Measurements from ENCODE around the gene VSTM2L.
"Not testable (repeated sequence)": the region's sequence is repeated elsewhere in the genome, so short reads cannot be mapped to it uniquely, and the experiment has no call there.

The VSTM2L gene

GRCh38 chr20:37902504-37903313, at the start of gene VSTM2L:
TSS of gene VSTM2L (plus strand) at chr20:37903127. CDS start at chr20:37903351, 224 bp downstream.
- DNase-seq: no peak

- no peak for DNase-seq
Observed at GRCh38 chr20:37853823-37854375, 49.0 kb upstream of the VSTM2L start.

GRCh38 chr20:37856034-37856433, 46.9 kb upstream of the VSTM2L start:
- DNase-seq: not testable (repeated sequence)

DNA sequence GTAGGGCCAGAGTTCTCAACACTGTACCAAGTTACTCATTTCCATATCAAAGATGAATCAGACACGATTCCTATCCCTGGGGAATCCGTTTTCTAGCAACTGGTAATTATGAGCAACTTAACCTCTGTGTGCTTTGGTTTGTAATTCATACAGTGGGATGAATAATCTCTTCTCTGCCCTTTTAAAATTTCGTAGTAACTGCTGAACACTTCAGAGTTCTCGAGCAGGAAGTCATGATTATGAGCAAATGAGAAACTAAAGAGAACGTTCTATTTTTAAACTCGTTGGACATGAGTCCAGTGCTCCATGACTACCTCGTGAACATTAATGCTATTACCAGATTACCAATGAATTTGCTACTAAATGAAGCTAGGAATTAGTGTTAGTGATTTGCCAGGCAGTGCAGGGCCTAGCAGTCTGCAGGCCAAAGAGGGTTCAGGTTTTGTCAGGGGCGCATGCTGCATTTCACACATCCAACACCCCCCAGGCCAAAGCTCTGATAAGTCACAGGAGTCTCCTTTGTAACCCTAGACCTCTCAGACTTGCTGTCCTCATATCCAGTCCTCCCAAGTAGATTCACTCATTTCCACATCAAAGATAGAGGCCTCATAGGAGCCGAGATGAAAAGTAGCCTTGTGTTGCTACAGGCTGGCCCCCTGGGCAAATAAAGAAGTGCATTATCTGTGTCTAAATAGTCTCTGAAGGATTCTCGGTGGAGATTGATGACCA, 45.8 kb upstream of the VSTM2L start:
- DNase-seq: no peak

DNA sequence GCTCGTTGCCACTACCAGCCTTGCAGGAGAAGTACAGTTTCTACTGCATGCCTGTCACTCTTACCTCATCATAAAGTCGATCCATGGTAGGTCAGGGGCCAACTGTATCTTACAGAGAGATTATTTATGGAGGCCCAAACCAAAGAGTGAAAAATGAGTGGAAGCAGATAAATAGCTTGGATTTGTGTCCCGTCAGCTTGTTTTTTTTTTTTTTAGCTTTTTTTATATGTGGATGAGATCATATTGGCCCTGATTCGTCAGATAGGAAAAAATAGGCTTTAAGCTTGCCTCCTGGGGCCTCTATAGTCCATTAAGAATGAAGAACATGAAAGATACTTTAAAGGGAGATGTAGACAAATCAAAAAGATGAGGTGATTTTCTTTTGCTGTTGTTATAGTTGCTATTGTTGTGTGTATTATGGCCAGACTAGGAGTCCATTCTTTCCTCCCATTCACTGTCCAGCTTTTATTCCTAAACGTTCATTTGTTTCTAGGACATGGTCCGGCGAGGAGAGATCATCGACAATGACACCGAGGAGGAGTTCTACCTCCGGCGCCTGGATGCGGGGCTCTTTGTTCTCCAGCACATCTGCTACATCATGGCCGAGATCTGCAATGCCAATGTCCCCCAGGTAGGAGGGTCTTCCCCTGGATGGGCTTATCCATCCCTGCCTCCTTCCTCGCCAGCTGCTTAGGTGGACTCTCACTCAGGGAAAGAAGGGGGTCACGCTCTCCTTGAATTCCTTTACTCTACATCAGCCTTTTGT, 43.3 kb upstream of the VSTM2L start:
- DNase-seq: no peak

DNA sequence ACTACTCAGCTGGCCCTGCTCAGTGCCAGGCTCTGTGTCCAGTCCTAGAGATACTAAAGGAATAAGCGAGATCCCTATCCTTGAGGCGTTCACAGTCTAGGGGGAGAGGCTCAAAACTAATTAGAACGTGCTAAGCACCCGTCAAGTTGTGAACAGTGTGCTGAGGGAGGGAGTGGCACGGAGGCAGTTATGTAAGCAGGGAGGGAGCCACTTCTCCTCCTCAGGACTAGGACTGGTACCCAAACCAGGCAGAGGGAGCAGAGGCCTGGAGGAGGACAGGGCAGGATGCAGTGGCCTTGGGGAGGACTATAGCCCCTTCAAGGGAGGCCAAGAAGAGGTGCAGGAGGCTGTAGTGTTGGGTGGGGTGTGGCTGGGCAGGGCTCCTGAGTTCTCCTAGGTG, 39.6 kb upstream of the VSTM2L start:
- DNase-seq: no peak

GRCh38 chr20:37864298-37864697, 38.6 kb upstream of the VSTM2L start:
- DNase-seq: no peak

DNA sequence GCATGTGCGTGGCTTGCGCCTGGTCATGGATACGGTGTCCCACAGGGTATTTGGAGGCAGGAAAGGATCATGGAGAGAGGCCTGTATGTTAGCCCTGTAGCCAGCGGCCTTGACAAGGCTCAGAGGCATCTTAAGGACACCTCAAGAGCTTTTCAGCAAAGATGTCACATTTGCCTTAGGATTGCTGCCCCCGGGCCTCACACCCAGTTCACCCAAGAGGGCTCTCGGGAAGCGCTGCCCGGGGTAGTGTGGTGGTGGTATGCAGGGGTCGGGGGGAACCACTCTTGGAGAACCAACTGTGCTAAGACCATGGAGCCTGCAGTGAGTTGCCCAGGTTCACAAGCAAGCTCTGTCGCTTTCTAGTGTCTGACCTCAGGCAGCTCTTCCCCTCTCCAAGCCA, 36.9 kb upstream of the VSTM2L start:
- no peak for DNase-seq

- DNase-seq: no peak
Observed at GRCh38 chr20:37867289-37868195, 35.4 kb upstream of the VSTM2L start.

- no peak for DNase-seq
Observed at GRCh38 chr20:37868851-37869333, 34.0 kb upstream of the VSTM2L start.

DNA sequence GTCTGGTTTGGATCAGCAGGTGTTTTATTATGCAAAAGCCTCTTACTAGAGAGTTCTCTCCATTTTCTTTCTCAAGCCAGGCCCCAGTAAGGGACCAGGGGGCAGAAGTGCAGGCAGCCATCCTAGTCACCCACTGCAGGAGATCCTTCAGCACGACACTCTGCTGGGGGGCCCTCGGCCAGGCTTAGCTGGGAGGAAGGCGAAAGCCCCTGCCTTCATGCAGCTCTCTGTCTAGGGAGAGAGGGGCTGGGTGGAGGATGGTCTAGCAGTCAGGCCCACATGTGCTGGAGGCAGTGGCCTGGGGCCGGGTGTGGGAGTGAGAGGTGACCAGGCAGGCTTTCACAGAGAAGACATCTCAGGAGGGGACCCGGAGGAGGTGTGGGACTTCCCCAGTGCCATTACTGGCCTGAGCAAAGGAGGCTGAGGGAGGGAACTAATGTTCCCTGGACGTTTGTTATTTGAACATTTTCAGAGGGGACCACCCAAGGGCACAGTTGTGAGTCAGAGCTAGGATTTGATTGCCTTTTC, 33.5 kb upstream of the VSTM2L start:
- DNase-seq: no peak

DNA sequence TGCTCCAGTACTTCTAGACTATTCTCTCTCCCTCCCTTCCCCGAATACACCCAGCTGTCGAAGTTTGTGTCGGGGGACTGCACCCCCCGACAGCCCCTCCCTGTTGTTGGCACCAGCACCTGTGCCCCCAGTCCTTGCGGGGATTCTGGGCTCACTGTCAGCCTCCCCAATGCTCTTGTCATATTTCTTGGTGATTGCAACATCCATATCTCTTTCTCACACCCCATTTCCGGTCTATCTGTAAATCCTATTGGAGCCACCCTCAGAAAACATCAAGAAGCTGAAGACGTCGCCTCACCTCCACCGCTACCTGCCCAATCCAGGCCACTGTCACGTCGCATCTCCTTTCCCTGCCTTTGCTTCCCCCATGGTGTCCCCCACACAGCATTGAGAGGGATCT, 32.6 kb upstream of the VSTM2L start:
- DNase-seq: no peak

DNA sequence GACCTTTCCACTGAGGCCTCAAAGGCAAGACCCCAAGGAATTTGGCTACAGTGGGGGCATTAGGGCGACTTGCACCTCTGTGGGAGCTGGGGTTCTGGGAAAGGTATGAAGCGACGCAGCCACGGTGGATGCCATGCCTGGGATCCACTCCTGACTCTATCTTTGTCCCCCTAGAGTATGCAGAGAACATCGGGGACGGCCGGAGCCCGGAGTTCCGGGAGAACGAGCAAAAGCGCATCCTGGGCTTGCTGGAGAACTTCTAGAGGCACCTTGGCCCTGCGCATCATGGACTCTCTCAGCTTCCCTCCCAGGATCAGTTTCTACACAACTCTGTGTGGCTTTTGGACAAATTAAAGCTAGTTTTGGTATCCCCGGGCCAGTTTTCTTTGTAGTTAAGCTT, 31.2 kb upstream of the VSTM2L start:
- DNase-seq: no peak

- no peak for DNase-seq
Observed at GRCh38 chr20:37872161-37872560, 30.8 kb upstream of the VSTM2L start.

DNA sequence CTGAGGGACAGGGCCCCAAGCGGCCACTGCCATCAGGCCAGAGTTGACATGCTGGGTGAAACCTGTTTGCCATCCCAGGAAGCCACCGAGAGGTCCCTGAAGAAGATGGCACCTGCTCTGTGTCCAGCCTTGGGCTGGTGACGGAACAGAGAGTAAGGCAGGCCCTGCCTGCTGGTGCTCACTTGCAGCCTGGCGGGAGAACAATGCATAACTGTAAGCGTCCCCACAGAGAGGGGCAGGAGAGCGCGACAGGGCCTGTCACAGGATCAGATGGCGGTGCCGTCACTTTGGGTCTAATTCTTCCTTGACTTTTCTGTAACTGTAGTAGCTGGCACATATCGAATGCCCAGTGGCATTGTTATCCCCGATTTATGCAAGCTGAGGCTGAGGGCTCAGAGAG, 29.0 kb upstream of the VSTM2L start:
- DNase-seq: no peak

DNA sequence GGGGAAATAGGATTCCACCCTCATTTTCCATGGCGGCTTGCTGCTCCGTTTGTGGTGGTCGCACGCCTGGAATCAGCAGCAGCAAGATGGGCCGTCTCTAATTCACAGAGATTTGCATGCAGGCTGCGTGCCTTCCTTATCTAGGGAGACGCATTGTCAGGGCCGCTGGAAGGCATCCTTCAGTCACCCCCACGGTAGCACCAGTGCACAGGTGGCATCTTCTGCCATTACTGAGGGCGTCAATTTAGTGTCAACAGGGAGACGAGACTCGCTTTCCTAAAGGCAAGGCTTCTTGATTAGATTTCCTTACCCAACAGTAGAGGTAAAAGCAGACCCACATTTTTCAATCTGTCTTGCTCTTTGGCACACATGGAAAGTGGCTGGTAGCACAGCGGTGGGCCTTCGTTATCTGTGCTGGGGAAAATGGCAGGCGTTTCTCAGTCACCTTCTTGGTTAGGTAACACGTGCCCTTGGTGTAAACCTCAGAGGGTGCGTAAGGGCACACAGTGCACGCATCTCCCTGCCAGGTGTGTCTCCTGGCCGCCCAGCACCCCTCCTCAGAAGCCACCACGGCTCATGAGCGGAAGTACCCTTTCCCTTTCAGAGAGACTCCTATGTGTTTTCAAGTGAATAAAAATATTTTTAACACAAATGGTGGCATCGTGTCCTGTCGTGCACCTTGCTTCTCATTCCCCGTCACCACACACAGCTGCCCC, 27.3 kb upstream of the VSTM2L start:
- no peak for DNase-seq

DNA sequence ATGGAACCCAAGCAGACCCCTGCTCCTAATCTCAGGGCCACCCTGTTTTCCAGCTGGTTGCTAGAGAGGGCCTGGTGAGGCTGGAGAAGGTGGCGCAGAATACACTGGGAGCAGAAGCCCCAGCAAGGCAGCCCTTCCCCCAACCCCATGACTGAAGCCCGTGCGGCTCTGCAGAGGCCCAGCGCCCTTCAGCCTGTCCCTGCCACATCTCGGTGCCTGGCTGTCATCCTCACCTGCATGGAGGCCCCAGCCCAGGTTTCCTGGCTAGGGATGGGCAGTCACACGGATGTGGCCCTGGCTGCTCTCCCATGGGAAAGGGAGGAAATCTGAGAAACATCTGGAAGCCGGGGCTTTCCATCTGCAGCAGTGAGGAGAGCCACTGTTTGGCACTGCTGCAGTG, 26.1 kb upstream of the VSTM2L start:
- no peak for DNase-seq

- no peak for DNase-seq
Observed at GRCh38 chr20:37877832-37878772, 24.8 kb upstream of the VSTM2L start.

- no peak for DNase-seq
Observed at GRCh38 chr20:37878835-37879599, 23.9 kb upstream of the VSTM2L start.

All from SHP77 (cell line).